DMS79 treated with DMSO at 0.1 percent for 48 hours (cell line): ENCODE results near the gene ZNF337.
"Not testable (repeated sequence)": the region's sequence is repeated elsewhere in the genome, so short reads cannot be mapped to it uniquely, and the experiment has no call there.

Source experiments
- DNase-seq: peaks from one replicate; lab custom pipeline; 2025; lab: John Stamatoyannopoulos, UW

ZNF337 gene

DNA sequence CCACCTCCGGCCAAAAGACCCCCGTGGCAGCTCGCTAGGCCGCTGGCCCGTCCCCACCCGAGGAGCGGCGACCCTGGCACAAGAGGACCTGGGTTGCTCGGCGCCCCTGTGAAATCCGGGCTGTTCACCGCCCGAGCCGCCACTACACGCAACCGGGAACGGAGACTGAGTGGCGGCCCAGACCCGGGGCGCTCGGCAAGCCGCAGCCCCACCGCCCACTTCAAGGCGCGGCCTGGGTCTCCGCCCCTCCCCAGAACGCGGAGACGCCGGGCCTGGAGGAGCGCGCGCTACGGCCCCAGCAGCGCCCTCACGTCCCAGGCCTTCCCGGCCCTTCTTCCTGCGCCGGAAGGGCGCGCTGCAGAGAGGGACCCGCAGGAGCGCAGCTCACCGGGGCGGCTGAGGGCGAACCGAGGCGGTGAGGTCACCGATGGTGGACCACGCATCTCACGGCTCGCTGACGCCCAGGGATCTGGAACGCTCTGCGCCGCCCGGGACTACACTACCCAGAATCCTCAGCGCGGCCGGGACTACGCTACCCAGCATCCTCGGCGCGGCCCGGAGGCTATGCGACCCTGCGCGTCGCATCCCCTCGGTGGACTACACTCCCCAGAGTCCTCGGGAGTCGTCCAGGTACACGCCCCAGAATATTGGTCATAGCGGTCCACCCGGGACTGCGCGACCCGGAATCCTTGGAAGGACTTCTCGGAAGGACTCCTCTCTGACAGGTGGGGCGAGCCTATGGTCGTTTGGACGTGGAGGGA, at the start of gene ZNF337:
Gene ZNF337 (minus strand): TSS at position 483 of the 761 bp plus-strand sequence. CDS start 10,436 bp downstream, outside the sequence.
- DNase-seq = peak; percentile 80

GRCh38 chr20:25745738-25746137, 49.1 kb upstream of the ZNF337 start:
- no peak for DNase-seq

GRCh38 chr20:25745100-25745499, 48.4 kb upstream of the ZNF337 start:
- DNase-seq = no peak

- DNase-seq = no peak
Observed at GRCh38 chr20:25744261-25744660, 47.6 kb upstream of the ZNF337 start.

DNA sequence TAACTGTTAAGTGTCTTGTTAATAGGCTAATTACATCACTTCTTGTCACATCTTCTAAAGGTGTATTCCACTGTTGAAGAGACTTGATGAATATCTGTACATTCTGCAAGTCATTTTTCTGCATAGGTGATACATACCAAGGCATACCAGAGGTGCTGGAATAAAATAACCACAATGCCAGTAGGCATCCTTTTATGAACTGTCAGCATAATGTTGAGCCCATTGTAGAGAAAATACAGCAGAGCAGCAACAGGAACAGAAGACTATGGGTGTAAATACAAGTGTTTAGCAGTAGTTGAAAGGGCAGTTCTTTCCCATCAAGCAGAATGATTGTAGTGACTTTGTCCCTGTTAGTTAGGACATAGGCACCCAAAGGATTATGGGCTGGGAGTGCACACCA, 44.4 kb upstream of the ZNF337 start:
- no peak for DNase-seq

GRCh38 chr20:25739615-25740320, 43.1 kb upstream of the ZNF337 start:
- DNase-seq = no peak

DNA sequence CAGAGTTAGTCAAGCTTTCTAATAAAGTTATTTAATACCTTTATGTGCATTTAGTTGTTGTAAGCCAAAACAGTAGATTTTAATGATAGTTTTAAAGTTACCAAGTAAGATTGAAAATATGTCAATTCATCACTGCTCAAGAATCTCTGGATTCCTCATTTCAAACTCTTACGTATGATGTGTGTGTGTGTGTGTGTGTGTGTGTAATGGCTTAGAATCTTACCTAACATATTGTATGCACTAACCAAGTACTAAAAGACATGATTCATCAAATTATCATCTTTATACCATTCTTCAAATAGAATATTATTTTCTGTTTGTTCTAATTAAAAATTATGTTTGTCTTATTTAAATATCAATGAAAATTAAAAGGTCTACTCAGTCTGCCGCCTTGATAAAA, 41.5 kb upstream of the ZNF337 start:
- no peak for DNase-seq

- no peak for DNase-seq
Observed at GRCh38 chr20:25733903-25734302, 37.2 kb upstream of the ZNF337 start.

DNA sequence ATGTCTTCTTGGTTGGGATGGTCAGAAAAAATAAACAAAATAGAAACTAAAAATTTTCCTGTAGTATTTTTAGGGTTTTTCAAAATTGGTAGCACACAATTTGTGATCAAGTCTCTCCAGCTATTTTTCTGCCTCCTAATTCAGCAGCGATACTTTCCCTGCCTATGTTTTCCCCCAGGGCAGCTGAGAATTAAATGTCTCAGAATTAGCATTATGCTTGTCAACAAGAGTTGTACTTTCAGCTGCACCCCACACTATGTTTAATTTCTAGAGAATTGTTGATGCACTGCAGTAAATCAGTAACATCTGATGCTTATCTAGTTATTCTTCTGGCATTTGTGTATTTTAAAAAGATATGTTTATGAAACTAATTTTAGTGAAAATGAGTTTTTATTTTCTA, 34.2 kb upstream of the ZNF337 start:
- DNase-seq = no peak

GRCh38 chr20:25726357-25726756, 29.7 kb upstream of the ZNF337 start:
- DNase-seq = no peak

GRCh38 chr20:25725639-25726038, 29.0 kb upstream of the ZNF337 start:
- no peak for DNase-seq

- no peak for DNase-seq
Observed at GRCh38 chr20:25723975-25724374, 27.3 kb upstream of the ZNF337 start.

DNA sequence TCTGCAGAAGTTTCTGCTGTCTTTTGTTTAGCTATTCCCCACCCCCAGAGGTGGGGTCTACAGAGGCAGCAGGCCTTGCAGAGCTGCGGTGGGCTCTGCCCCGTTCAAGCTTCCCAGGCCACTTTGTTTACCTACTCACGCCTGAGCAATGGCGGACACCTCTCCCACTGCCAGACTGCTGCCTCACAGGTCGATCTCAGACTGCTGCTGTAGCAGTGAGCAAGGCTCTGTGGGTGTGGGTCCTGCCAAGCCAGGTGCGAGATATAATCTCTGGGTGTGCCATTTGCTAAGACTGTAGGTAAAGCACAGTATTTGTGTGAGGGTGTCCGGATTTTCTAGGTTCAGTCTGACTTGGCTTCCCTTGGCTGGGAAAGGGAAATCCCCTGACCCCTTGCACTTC, 23.6 kb upstream of the ZNF337 start:
- no peak for DNase-seq

GRCh38 chr20:25718896-25719809, 22.5 kb upstream of the ZNF337 start:
- not testable (repeated sequence) for DNase-seq

- DNase-seq = no peak
Observed at GRCh38 chr20:25707695-25708094, 11.0 kb upstream of the ZNF337 start.

DNA sequence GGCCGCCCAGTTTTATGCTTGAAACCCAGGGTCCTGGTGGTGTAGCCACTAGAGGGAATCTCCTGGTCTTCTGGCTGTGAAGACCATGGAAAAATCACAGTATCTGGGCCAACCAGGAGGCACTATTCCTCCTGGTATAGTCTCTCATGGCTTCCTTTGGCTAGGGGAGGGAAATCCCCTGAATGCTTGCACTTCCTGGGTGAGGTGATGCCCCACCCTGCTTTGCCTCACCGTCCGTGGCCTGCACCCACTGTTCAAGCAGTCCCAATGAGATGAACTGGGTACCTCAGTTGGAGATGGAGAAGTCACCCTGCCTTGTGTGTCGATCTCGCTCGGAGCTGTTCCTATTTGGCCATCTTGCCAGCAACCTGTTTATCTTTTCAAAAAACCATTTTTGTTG, 10.1 kb upstream of the ZNF337 start:
- no peak for DNase-seq

DNA sequence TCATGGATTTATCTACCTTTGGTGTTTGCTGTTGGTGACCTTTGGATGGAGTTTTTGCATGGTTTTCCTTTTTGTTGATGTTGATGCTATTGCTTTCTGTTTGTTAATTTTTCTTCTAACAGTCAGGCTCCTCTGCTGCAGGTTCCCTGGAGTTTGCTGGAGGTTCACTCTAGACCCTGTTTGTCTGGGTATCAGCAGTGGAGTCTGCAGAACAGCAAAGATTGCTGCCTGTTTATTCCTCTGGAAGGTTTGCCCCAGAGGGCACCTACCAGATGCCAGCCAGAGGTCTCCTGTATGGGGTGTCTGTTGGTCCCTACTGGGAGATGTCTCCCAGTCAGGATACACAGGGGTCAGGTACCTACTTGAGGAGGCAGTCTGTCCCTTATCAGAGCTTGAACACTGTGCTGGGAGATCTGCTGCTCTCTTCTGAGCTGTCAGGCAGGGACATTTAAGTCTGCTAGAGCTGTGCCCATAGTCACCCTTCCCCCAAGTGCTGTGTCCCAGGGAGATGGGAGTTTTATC, 9.2 kb upstream of the ZNF337 start:
- no peak for DNase-seq

DNA sequence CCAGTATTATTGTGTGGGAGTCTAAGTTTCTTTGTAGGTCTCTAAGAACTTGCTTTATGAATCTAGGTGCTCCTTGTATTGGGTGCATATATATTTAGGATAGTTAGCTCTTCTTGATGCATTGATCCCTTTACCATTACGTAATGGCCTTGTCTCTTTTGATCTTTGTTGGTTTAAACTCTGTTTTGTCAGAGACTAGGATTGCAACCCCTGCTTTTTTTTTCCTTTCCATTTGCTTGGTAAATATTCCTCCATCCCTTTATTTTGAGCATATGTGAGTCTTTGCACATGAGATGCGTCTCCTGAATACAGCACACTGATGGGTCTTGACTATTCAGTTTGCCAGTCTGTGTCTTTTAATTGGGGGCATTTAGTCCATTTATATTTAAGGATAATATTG, 7.7 kb upstream of the ZNF337 start:
- not testable (repeated sequence) for DNase-seq

- not testable (repeated sequence) for DNase-seq
Observed at GRCh38 chr20:25700835-25701234, 4.2 kb upstream of the ZNF337 start.

DNA sequence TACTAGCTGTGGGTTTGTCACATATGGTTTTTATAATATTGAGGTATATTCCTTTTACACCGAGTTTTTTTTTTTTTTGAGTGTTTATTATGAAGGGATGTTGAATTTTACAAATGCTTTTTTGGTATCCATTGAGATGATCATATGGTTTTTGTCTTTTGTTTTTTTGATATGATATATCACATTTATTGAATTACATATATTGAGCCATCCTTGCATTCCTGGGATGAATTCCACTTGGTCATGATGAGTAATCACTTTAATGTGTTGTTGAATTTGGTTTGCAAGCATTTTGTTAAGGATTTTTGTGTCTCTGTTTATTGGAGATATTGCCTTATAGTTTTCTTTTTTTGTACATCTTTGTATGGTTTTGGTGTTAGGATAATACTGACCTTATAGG, 3.3 kb upstream of the ZNF337 start:
- DNase-seq = no peak

GRCh38 chr20:25697132-25697446, 436 bp upstream of the ZNF337 start:
- DNase-seq = no peak
